BJ (cell line): Measurements from ENCODE around the gene WIPF2. TPM values are rescaled to one million over a fixed set of nuclear protein-coding genes. Genes with fewer than 3 reads are reported as not detected.
"Not testable (repeated sequence)": the region's sequence is repeated elsewhere in the genome, so short reads cannot be mapped to it uniquely, and the experiment has no call there.

Experiments
- CTCF ChIA-PET: fragments of 350-600 bp; formaldehyde crosslinking; extraction: SDS; loops from one replicate; lab custom pipeline; 2021; ENCODE audit warnings: antibody characterized with exemption, inconsistent platforms; lab: Yijun Ruan, JAX
- POLR2A ChIA-PET: fragments of 300-600 bp; sonication (Branson Sonifier 250); formaldehyde crosslinking; extraction: SDS; loops from one replicate; lab custom pipeline; 2021; ENCODE audit warnings: antibody characterized with exemption; lab: Charles Lee
- DNase-seq: peaks from one replicate; pipeline ENCODE4 v3.0.0-alpha.2; 2011; ENCODE audit warnings: low read depth
- H3K27me3 ChIP-seq: 2 replicates; pipeline ENCODE4 v1.6.0; 2011; ENCODE audit warnings: low read length; ENCODE audit not compliant: control insufficient read depth, insufficient read depth
- H3K36me3 ChIP-seq: 2 replicates; pipeline ENCODE4 v1.5.1; 2011; ENCODE audit warnings: low read length; ENCODE audit not compliant: control insufficient read depth, insufficient read depth
- H3K4me3 ChIP-seq: 2 replicates; pipeline ENCODE4 v1.5.1; 2011; ENCODE audit warnings: low read depth, mild to moderate bottlenecking, control low read depth, low read length
- polyA plus RNA-seq: library from polyadenylated mRNA; depleted of rRNA; stranded (reverse); fragments of >200 nt; gene quantifications from 2 replicates; pipeline ENCODE4 v1.2.3, GENCODE V29; 2011
- TF ChIP-seq, protein P1 (sequence below): IDR thresholded peaks from 2 replicates; pipeline ENCODE4 v1.5.1; 2011; ENCODE audit warnings: low read depth, mild to moderate bottlenecking, control low read depth, inconsistent platforms, low read length, moderate library complexity; ENCODE audit not compliant: insufficient read depth

Gene WIPF2
- polyA plus RNA-seq, 1 experiment, result 8.1 TPM

DNA sequence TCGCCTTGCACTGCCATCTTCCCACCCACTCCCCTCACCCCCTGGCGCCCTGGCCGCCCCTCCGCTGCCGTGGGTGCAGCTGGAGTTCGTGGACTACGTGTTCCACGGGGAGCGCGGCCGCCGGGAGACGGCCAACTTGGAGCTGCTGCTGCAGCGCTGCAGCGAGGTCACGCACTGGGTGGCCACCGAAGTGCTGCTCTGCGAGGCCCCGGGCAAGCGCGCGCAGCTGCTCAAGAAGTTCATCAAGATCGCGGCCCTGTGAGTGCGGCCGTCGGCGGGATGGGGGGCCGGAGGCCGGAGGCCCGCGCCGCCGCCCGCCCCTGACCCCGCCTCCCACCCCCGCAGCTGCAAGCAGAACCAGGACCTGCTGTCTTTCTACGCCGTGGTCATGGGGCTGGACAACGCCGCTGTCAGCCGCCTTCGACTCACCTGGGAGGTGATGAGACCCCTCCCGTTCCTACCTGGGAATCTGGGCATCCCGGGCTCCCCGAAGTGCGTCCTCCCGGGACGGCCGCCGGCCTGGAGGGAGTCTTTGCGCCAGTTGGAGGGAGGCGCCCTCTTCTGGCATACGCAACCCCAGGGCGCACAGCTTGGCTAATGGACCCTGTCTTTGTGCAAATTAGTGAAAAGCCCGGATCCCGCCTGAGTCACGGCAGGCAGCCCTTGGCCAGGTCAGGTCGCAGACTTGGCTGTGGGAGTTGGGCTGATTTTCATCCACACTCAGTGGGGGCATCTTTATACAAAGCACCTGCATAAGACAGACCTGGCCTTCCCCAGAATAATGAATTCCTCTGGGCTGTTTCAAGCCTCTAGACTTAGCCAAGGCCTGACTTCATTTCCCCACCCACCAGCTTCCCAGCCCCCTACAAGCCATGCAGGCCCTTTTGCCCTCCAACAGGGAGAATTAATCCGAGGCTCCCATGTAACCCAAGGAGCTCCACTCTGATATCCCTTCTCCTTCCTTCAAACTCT lies 27.6 kb upstream of the WIPF2 start:
- peak overlapping the region; percentile 47 for H3K4me3 ChIP-seq
- CTCF ChIA-PET, result interaction anchor here (0.5 to 6.3 kb wide), 27 partner anchors 10 to 949 kb away, joined by 3 to 63 read pairs (median 4); partner anchors contain the start of genes CASC3 and MED24
- TF ChIP-seq, protein P1, sequence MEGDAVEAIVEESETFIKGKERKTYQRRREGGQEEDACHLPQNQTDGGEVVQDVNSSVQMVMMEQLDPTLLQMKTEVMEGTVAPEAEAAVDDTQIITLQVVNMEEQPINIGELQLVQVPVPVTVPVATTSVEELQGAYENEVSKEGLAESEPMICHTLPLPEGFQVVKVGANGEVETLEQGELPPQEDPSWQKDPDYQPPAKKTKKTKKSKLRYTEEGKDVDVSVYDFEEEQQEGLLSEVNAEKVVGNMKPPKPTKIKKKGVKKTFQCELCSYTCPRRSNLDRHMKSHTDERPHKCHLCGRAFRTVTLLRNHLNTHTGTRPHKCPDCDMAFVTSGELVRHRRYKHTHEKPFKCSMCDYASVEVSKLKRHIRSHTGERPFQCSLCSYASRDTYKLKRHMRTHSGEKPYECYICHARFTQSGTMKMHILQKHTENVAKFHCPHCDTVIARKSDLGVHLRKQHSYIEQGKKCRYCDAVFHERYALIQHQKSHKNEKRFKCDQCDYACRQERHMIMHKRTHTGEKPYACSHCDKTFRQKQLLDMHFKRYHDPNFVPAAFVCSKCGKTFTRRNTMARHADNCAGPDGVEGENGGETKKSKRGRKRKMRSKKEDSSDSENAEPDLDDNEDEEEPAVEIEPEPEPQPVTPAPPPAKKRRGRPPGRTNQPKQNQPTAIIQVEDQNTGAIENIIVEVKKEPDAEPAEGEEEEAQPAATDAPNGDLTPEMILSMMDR, result peak; percentile 91
- peaks cover 1% of the 10 kb centered on the region for H3K36me3 ChIP-seq
- no peak for DNase-seq
- no peaks in the 10 kb centered on the region for H3K27me3 ChIP-seq
- POLR2A ChIA-PET, result interaction anchor here (1.0 kb wide), 1 partner anchor 226 kb away, joined by 3 read pairs; the partner anchor contains the start of gene TOP2A

DNA sequence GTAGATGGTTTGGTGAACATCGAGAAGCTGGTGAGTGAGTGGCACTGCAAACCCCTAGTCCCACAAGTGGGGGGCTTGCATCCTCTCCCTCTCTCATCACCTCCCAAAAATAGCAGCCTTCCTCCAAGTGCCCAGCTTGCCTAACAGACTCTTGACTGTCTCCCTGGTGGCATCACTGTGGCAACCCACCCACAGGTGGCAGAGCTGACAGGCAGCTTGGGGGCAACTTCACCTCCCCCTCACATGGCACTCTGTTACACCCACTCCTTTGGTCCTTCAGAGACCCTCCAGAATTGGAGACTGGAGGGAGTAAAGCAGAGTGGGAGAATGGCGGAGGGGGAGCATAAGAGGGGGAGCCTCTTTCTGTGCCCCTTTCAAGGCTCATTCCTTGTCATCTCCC lies 26.1 kb upstream of the WIPF2 start:
- Histone ChIP-seq H3K27me3 (no peaks in the 10 kb centered on the region), H3K36me3 (peaks cover 1% of the 10 kb centered on the region), H3K4me3 (no peak overlapping the region)
- CTCF ChIA-PET, result interaction anchor here (0.5 to 6.3 kb wide), 15 partner anchors 9 to 692 kb away, joined by 3 to 63 read pairs (median 5); partner anchors contain the start of gene KRT20
- DNase-seq, result no peak
- TF ChIP-seq, protein P1, result no peak
- POLR2A ChIA-PET, result no interaction called here

DNA sequence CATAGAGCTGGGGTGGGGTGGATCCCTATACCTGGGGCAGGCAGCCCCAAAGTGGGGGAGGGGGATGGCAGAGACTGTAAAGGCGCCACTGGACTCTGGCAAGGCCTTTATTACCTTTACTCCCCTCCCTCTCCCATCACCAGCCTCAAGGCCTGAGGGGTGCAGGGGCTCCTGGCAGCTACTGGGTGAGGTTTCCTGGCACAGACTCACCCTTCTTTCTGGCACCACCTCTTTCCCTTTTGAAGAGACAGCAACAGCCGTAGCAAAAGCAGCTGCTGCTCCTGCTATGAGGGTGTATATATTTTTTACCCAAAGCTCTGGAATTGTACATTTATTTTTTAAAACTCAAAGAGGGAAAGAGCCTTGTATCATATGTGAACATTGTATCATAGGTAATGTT lies 24.3 kb upstream of the WIPF2 start:
- POLR2A ChIA-PET, result no interaction called here
- CTCF ChIA-PET, result interaction anchor here (0.6 to 5.5 kb wide), 4 partner anchors 11 to 95 kb away, joined by 3 to 63 read pairs (median 4); no protein-coding TSS in a partner anchor
- Histone ChIP-seq H3K36me3 (no peaks in the 10 kb centered on the region; the same call in none of the 2 replicates), H3K27me3 (no peaks in the 10 kb centered on the region), H3K4me3 (no peak overlapping the region)
- TF ChIP-seq, protein P1, result no peak
- no peak for DNase-seq

DNA sequence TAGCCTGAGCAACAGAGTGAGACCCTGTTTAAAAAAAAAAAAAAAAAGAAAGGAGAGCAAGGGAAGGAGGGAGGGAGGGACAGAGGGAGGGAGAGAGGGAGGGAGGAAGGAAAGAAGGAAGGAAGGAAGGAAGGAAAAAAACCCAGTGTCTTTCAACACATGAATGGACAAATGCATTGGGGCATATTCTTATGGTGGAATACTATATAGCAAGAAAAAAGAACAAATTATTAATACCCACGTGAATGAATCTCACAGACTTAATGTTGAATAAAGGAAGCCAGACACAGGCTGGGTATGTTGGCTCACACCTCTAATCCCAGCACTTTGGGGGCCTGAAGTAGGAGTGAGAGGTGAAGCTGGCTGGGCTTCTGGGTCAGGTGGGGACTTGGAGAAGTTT lies 21.6 kb upstream of the WIPF2 start:
- H3K36me3 ChIP-seq, result no peaks in the 10 kb centered on the region; the same call in none of the 2 replicates
- TF ChIP-seq, protein P1, result no peak
- ChIA-PET CTCF (interaction anchor here (0.8 to 4.1 kb wide), 3 partner anchors 85 to 182 kb away, joined by 3 to 31 read pairs (median 3); no protein-coding TSS in a partner anchor), POLR2A (interaction anchor here (0.6 kb wide), 1 partner anchor 96 kb away, joined by 4 read pairs; no protein-coding TSS in a partner anchor)
- no peaks in the 10 kb centered on the region for H3K27me3 ChIP-seq
- DNase-seq, result no peak
- H3K4me3 ChIP-seq, result no peak overlapping the region

DNA sequence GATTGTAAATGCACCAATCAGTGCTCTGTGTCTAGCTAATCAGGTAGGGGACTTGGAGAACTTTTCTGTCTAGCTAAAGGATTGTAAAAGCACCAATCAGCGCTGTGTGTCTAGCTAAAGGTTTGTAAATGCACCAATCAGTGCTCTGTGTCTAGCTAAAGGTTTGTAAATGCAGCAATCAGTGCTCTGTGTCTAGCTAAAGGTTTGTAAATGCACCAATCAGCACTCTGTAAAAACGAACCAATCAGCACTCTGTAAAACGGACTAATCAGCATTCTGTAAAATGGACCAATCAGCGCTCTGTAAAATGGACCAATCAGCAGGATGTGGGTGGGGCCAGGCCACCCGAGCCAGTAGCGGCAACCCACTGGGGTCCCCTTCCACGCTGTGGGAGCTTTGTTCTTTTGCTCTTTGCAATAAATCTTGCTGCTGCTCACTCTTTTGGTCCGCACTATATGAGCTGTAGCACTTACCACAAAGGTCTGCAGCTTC lies 21.1 kb upstream of the WIPF2 start:
- not testable (repeated sequence) for H3K27me3 ChIP-seq, DNase-seq, H3K4me3 ChIP-seq, H3K36me3 ChIP-seq
- ChIA-PET POLR2A (interaction anchor here (0.6 kb wide), 1 partner anchor 95 kb away, joined by 4 read pairs; no protein-coding TSS in a partner anchor), CTCF (interaction anchor here (0.8 to 4.1 kb wide), 5 partner anchors 11 to 182 kb away, joined by 3 to 31 read pairs (median 3); no protein-coding TSS in a partner anchor)
